Measurements from ENCODE around the gene NIBAN1. TPM values are rescaled to one million over a fixed set of nuclear protein-coding genes. Genes with fewer than 3 reads are reported as not detected.

The NIBAN1 gene
- total RNA-seq, 4 donors from 2014 or later = 13.4 to 23.9 (median 18.2) TPM

- Histone ChIP-seq H3K27me3 (no peaks in the 10 kb centered on the region), H3K4me3 (no peak overlapping the region), H3K9me3 (no peaks in the 10 kb centered on the region), H3K27ac (no peak overlapping the region), H3K36me3 (no peaks in the 10 kb centered on the region), H3K4me1 (peaks cover 21% of the 10 kb centered on the region)
- TF ChIP-seq POLR2A (IDR thresholded peaks at IDR 0.05) = no peak
- no peak for TF ChIP-seq POLR2AphosphoS5 (IDR thresholded peaks at IDR 0.05)
- TF ChIP-seq, protein P1, sequence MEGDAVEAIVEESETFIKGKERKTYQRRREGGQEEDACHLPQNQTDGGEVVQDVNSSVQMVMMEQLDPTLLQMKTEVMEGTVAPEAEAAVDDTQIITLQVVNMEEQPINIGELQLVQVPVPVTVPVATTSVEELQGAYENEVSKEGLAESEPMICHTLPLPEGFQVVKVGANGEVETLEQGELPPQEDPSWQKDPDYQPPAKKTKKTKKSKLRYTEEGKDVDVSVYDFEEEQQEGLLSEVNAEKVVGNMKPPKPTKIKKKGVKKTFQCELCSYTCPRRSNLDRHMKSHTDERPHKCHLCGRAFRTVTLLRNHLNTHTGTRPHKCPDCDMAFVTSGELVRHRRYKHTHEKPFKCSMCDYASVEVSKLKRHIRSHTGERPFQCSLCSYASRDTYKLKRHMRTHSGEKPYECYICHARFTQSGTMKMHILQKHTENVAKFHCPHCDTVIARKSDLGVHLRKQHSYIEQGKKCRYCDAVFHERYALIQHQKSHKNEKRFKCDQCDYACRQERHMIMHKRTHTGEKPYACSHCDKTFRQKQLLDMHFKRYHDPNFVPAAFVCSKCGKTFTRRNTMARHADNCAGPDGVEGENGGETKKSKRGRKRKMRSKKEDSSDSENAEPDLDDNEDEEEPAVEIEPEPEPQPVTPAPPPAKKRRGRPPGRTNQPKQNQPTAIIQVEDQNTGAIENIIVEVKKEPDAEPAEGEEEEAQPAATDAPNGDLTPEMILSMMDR (IDR thresholded peaks at IDR 0.05) = no peak
- no peak for TF ChIP-seq EP300 (IDR thresholded peaks at IDR 0.05)
- 72% methylated on average over 2 of the region's 2 CpGs for WGBS
- no peak for DNase-seq (ENCODE audit: low spot score in 2 of 2)
These were observed 23.4 kb downstream of the NIBAN1 start for GRCh38 chr1:184950906-184951305.

- H3K27me3 ChIP-seq = no peaks in the 10 kb centered on the region
- no peak overlapping the region for H3K27ac ChIP-seq
- H3K4me1 ChIP-seq = peaks cover 21% of the 10 kb centered on the region
- TF ChIP-seq POLR2A (IDR thresholded peaks at IDR 0.05) (no peak), POLR2AphosphoS5 (IDR thresholded peaks at IDR 0.05) (no peak)
- 77% methylated on average over 3 of the region's 3 CpGs for WGBS
- no peaks in the 10 kb centered on the region for H3K36me3 ChIP-seq
- no peak overlapping the region for H3K4me3 ChIP-seq
- no peaks in the 10 kb centered on the region for H3K9me3 ChIP-seq
- DNase-seq (ENCODE audit: low spot score in 2 of 2) = no peak
These were observed 24.1 kb downstream of the NIBAN1 start for GRCh38 chr1:184950227-184950626.

- Histone ChIP-seq H3K4me1 (peaks cover 15% of the 10 kb centered on the region), H3K27me3 (no peaks in the 10 kb centered on the region), H3K27ac (no peak overlapping the region), H3K4me3 (no peak overlapping the region), H3K9me3 (no peaks in the 10 kb centered on the region), H3K36me3 (no peaks in the 10 kb centered on the region)
- 38% methylated on average over 1 of the region's 1 CpG for WGBS
- no peak for DNase-seq (ENCODE audit: low spot score in 2 of 2)
- TF ChIP-seq POLR2AphosphoS5 (IDR thresholded peaks at IDR 0.05) (no peak), POLR2A (IDR thresholded peaks at IDR 0.05) (no peak)
- TF ChIP-seq, protein P1 (IDR thresholded peaks at IDR 0.05) = no peak
These were observed 26.6 kb downstream of the NIBAN1 start for GRCh38 chr1:184947497-184948256.

DNA sequence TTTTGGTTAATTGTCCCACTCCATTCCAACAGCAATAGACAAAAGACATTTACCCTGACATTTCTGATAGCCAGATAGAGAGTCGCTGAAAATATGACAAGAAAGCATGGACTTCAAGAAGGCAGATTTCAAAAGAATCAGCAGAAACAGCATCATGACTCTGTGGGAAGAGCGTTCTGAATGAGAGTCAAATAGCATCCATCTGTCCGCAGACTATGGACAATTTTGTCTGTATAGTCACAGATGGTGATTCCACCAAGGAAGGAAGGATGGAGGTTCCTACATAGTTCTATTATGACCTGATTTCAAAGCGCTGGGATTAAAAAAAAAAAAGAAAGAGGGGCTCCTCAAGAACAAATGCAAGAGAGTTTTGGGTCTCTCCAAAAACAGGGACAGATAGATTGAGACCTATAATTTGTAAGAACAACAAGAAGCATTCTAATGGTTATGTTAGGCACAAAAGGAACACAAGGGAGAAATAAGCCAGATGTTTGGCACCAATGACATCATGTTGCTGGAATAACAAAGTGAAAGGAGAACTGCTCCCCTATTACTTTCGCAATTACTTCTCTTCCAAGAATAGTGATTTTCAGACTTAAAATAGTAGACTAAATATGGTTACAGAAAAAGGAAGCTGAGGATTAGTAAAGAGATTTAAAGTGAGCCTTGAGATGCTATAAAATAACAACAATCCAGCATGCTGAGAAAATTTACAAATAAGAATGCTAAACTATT is 28.5 kb downstream of the NIBAN1 start:
- Histone ChIP-seq H3K36me3 (no peaks in the 10 kb centered on the region), H3K27me3 (no peaks in the 10 kb centered on the region), H3K4me3 (no peak overlapping the region), H3K9me3 (no peaks in the 10 kb centered on the region), H3K4me1 (peaks cover 15% of the 10 kb centered on the region), H3K27ac (no peak overlapping the region)
- no peak for DNase-seq (ENCODE audit: low spot score in 2 of 2)
- WGBS = 81% methylated on average over 5 of the region's 5 CpGs
- TF ChIP-seq POLR2A (IDR thresholded peaks at IDR 0.05) (no peak), POLR2AphosphoS5 (IDR thresholded peaks at IDR 0.05) (no peak), EP300 (IDR thresholded peaks at IDR 0.05) (no peak)
- TF ChIP-seq, protein P1 (IDR thresholded peaks at IDR 0.05) = no peak

DNA sequence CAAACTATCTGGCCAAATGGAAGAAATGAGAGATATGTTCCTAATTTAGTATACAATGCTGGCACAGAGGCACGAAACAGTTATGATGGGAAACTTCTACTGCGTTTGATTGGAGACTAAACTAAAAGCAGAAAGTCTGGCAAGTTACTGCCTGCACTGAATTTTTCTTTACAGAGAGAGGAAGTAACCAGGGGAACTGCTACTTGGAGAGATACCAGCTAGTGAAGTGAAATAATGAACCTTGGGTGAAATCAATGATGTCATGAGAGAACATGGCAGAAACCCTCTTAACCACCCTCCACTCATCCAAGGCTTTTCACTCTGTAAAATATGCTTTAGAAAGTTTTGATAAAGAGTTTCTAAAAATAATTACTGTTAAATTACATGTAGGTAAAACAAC is 29.3 kb downstream of the NIBAN1 start:
- Histone ChIP-seq H3K4me1 (peaks cover 15% of the 10 kb centered on the region), H3K36me3 (no peaks in the 10 kb centered on the region), H3K27ac (no peak overlapping the region), H3K27me3 (no peaks in the 10 kb centered on the region), H3K4me3 (no peak overlapping the region), H3K9me3 (no peaks in the 10 kb centered on the region)
- DNase-seq (ENCODE audit: low spot score in 2 of 2) = no peak
- WGBS = 25% methylated on average over 2 of the region's 2 CpGs
- TF ChIP-seq EP300 (IDR thresholded peaks at IDR 0.05) (no peak), POLR2A (IDR thresholded peaks at IDR 0.05) (no peak), POLR2AphosphoS5 (IDR thresholded peaks at IDR 0.05) (no peak)
- TF ChIP-seq, protein P1 (IDR thresholded peaks at IDR 0.05) = no peak

Measured in suprapubic skin (tissue), 4 donors.